Hepatocyte (in vitro differentiated cells): ENCODE results near the gene CENPP.

ENCODE experiments used
- CTCF ChIP-seq: fragments of 200-600 bp; sonication (generic); IDR thresholded peaks from 2 replicates; pipeline ENCODE4 v1.5.1; 2016; ENCODE audit warnings: antibody characterized with exemption, mild to moderate bottlenecking; ENCODE audit not compliant: poor library complexity
- EZH2 ChIP-seq: fragments of 200-600 bp; sonication (generic); IDR thresholded peaks from 2 replicates; pipeline ENCODE4 v1.6.1; 2016; ENCODE audit warnings: antibody characterized with exemption, mild to moderate bottlenecking, borderline replicate concordance

GRCh38 chr9:92635760-92636159 lies 310.0 kb downstream of the CENPP start:
- TF ChIP-seq CTCF (no peak), EZH2 (no peak)
